Naive thymus-derived CD4-positive, alpha-beta T cell (primary cell): ENCODE data around the gene CRYBA1. TPM values are rescaled to one million over a fixed set of nuclear protein-coding genes. Genes with fewer than 3 reads are reported as not detected.
"Not testable (repeated sequence)": the region's sequence is repeated elsewhere in the genome, so short reads cannot be mapped to it uniquely, and the experiment has no call there.

Source experiments
- ATAC-seq: fragments of 150-1000 bp; cut with Tn5 transposase; 2 replicates; pipeline ENCODE4 v1.10.0; 2021; ENCODE audit warnings: mild to moderate bottlenecking, moderate library complexity
- CTCF ChIA-PET: fragments of 350-600 bp; sonication (Branson Sonifier 250); formaldehyde crosslinking; loops from one replicate; lab custom pipeline; 2021; ENCODE audit warnings: antibody characterized with exemption; lab: Charles Lee
- POLR2A ChIA-PET: fragments of 350-600 bp; sonication (Branson Sonifier 250); formaldehyde crosslinking; loops from one replicate; lab custom pipeline; 2021; ENCODE audit warnings: antibody characterized with exemption, inconsistent platforms; lab: Charles Lee
- DNase-seq, 9 donors: peaks; one replicate each; pipeline versions ENCODE4 v3.0.0 to v3.0.0-alpha.2; 2020 to 2022; ENCODE audit warnings: mixed read lengths in 1 of 9
- H3K27ac ChIP-seq: one replicate; pipeline ENCODE4 v1.7.0; 2013; ENCODE audit warnings: mild to moderate bottlenecking, low read depth, low read length, moderate library complexity
- H3K27me3 ChIP-seq, 2 donors: one replicate each; pipeline ENCODE4 v1.7.0; 2013; ENCODE audit warnings: low read length in 2 of 2, mild to moderate bottlenecking in 2 of 2, moderate library complexity in 2 of 2; ENCODE audit not compliant: control insufficient read depth in 2 of 2, insufficient read depth in 2 of 2
- H3K36me3 ChIP-seq, 3 experiments: 1 replicate in 2 of 3; 2 replicates in 1 of 3; pipeline ENCODE4 v1.7.0; 2013; ENCODE audit warnings: low read length in 3 of 3, mild to moderate bottlenecking in 3 of 3, moderate library complexity in 1 of 3; ENCODE audit not compliant: insufficient read depth in 3 of 3, control insufficient read depth in 2 of 3
- H3K4me1 ChIP-seq, 2 donors: one replicate each; pipeline ENCODE4 v1.7.0; 2013; ENCODE audit warnings: low read length in 2 of 2, mild to moderate bottlenecking in 2 of 2, moderate library complexity in 1 of 2; ENCODE audit not compliant: control insufficient read depth in 2 of 2, insufficient read depth in 2 of 2
- H3K4me3 ChIP-seq: 2 replicates; pipeline ENCODE4 v1.7.0; 2013; ENCODE audit warnings: mild to moderate bottlenecking, low read length
- H3K9me3 ChIP-seq, 3 experiments: 1 replicate in 2 of 3; 2 replicates in 1 of 3; pipeline ENCODE4 v1.7.0; 2013; ENCODE audit warnings: low read length in 3 of 3; ENCODE audit not compliant: control insufficient read depth in 2 of 3
- H3K27ac Mint-ChIP-seq, 9 donors: one replicate each; pipeline ENCODE4 v1.8.0; 2020 to 2022; ENCODE audit warnings: mixed read lengths in 9 of 9, mild to moderate bottlenecking in 8 of 9, moderate library complexity in 5 of 9, inconsistent platforms in 2 of 9
- H3K27me3 Mint-ChIP-seq, 5 donors: one replicate each; pipeline ENCODE4 v1.8.0; 2021 to 2022; ENCODE audit warnings: mixed read lengths in 5 of 5, mild to moderate bottlenecking in 1 of 5
- H3K36me3 Mint-ChIP-seq, 5 donors: one replicate each; pipeline ENCODE4 v1.8.0; 2020 to 2022; ENCODE audit warnings: mixed read lengths in 5 of 5, mild to moderate bottlenecking in 3 of 5, inconsistent platforms in 1 of 5
- H3K4me1 Mint-ChIP-seq, 7 donors: one replicate each; pipeline ENCODE4 v1.8.0; 2020 to 2022; ENCODE audit warnings: mixed read lengths in 7 of 7, mild to moderate bottlenecking in 3 of 7, inconsistent platforms in 1 of 7
- H3K4me3 Mint-ChIP-seq, 10 donors: one replicate each; pipeline ENCODE4 v1.8.0; 2020 to 2022; ENCODE audit warnings: mild to moderate bottlenecking in 10 of 10, mixed read lengths in 10 of 10, moderate library complexity in 6 of 10, inconsistent platforms in 2 of 10
- H3K9me3 Mint-ChIP-seq, 11 donors: one replicate each; pipeline ENCODE4 v1.8.0; 2020 to 2022; ENCODE audit warnings: mixed read lengths in 11 of 11, mild to moderate bottlenecking in 4 of 11, inconsistent platforms in 1 of 11, moderate library complexity in 1 of 11
- intact Hi-C, 2 donors: fragments of 100-400 bp; cut with micrococcal nuclease; formaldehyde crosslinking; loops; one replicate each; pipeline ENCODE4 v1.15.1; 2023
- polyA plus RNA-seq, 2 donors: library from polyadenylated mRNA; unstranded; fragments of 300-500 nt; fragmentation: Illumina TruSeq; gene quantifications; one replicate each; pipeline ENCODE4 v1.2.3, GENCODE V29; 2021
- total RNA-seq, 6 experiments: library from RNA in 5 of 6; stranded (reverse) in 5 of 6; gene quantifications; 1 replicate in 5 of 6; 2 replicates in 1 of 6; pipeline ENCODE4 v1.2.3 and lab custom pipeline; 2021 to 2026

Gene CRYBA1, protein sequence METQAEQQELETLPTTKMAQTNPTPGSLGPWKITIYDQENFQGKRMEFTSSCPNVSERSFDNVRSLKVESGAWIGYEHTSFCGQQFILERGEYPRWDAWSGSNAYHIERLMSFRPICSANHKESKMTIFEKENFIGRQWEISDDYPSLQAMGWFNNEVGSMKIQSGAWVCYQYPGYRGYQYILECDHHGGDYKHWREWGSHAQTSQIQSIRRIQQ
- not detected for total RNA-seq
- not detected for polyA plus RNA-seq
- total RNA-seq (lab: John Stamatoyannopoulos, UW), result not detected

DNA sequence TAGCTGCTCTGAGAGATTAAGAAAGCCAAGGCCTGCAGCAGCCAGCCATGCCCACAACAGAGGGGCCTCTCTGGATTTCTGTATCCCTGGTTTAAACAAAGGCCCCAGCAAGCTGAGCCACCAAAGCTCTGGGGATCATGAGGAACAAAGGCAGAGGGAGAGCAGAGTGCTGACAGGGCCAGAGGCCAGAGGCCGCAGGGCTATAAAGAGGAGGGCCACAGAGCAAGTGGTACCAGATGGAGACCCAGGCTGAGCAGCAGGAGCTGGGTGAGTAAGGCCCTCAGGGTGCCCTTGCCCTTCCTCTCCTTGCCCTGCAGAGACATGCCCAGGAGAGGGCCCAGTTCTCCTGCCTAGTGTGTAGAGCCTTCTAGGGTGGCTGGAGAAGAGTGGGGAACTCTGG is at the start of gene CRYBA1:
Gene CRYBA1 (plus strand): TSS at position 232 of the 400 bp plus-strand sequence. CDS start 5 bp downstream, at position 237.
- DNase-seq (no peak), ATAC-seq (no peak)
- Histone ChIP-seq H3K27me3 (no peaks in the 10 kb centered on the region), H3K4me1 (no peaks in the 10 kb centered on the region), H3K27ac (no peak within 1 kb of the TSS), H3K9me3 (no peaks in the 10 kb centered on the region), H3K4me3 (no peak within 1 kb of the TSS), H3K36me3 (no peaks in the 10 kb centered on the region)
- ChIA-PET POLR2A (no interaction called here), CTCF (no interaction called here)
- Mint-ChIP-seq H3K27ac (peak within 1 kb of the TSS in 1 of 9 donors; percentile 56), H3K9me3 (no peaks in the 10 kb centered on the region), H3K4me3 (no peak within 1 kb of the TSS), H3K36me3 (no peaks in the 10 kb centered on the region), H3K4me1 (no peaks in the 10 kb centered on the region), H3K27me3 (no peaks in the 10 kb centered on the region)
- intact Hi-C loops, result no loop called here

DNA sequence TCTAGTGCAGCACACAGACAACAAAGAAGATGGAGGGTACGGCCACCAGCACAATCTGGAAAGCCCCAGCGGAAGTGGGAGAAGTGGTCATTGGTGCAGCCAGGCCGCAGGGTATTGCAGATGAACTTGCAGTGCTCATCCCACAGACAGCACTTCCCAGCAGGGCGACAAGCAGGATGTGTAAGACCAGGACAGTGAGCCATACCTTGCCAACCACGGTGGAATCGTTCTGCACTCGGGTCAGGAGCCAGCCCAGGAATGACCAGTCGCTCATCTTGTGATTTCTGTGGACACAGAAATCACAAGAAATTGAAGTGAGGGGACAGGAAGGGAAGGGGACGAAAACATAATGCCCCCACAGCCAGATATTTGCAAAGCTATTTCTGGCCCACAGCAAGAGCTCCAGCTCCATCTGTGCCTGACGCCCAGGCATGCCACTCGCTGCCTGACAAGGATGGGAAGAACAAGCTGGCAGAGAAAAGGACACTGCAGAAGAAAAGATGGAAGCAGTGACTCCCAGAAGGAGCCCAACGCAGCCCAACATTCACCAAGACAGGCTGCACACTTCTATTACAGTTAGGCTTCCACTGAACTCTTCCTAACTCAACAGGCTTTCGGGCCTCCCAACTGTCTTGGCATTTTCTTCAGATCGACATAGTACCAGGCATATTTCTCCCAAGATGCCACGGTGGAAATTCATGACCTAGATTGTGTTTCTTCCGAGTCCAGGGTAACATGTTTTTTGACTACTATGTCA is 49.0 kb upstream of the CRYBA1 start:
- peaks cover 0 to 6% (median 2%) of the 10 kb centered on the region in 7 donors for H3K4me1 Mint-ChIP-seq
- ChIA-PET CTCF (no interaction called here), POLR2A (no interaction called here)
- Histone ChIP-seq H3K36me3 (no peaks in the 10 kb centered on the region), H3K4me1 (no peaks in the 10 kb centered on the region), H3K27ac (no peak overlapping the region), H3K27me3 (no peaks in the 10 kb centered on the region), H3K9me3 (no peaks in the 10 kb centered on the region), H3K4me3 (no peak overlapping the region)
- ATAC-seq (no peak), DNase-seq (no peak)
- no peak overlapping the region for H3K27ac Mint-ChIP-seq
- H3K36me3 Mint-ChIP-seq, result no peaks in the 10 kb centered on the region
- intact Hi-C loops, result no loop called here
- H3K27me3 Mint-ChIP-seq, result peaks cover 1 to 14% (median 4%) of the 10 kb centered on the region in 5 donors
- no peak overlapping the region for H3K4me3 Mint-ChIP-seq
- H3K9me3 Mint-ChIP-seq, result no peaks in the 10 kb centered on the region

DNA sequence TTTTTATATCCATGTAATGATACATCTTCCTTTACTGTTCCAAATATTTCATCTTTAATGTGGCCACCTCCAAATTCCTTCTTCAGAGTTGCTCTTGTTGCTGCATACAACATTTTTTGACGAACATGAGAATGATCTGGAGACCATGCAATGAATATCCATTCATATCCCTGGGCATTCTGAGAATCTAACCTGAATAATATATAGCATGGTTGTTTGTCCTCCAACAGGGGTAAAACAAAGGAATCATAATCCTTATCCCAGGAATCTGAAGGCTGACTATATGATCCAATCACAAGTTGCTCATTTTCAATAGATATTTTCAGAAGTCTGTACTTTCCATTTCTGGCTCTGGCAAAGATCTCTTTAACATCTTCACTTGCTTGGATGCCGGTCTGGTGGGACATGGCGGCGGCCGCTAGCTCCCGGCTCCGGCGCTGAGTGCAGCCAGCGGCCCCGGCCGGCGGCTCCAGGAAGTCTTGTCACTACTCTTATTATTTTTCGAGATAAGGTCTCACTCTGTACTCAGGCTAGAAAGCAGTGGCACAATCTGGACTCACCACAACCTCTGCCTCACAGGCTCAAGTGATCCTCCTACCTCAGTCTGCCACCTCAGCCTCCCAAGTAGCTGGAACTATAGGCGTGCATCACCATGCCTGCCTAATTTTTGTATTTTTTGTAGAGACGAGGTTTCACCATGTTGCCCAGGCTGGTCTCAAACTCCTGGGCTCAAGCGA is 42.4 kb upstream of the CRYBA1 start:
- POLR2A ChIA-PET, ATAC-seq, intact Hi-C loops, DNase-seq, H3K4me1 ChIP-seq, H3K4me3 ChIP-seq, H3K27ac ChIP-seq, H3K4me1 Mint-ChIP-seq, H3K27ac Mint-ChIP-seq, H3K36me3 Mint-ChIP-seq, H3K4me3 Mint-ChIP-seq, H3K9me3 Mint-ChIP-seq, CTCF ChIA-PET, H3K9me3 ChIP-seq, H3K36me3 ChIP-seq, H3K27me3 ChIP-seq: not testable (repeated sequence)
- H3K27me3 Mint-ChIP-seq, result peaks cover 0 to 29% (median 8%) of the 10 kb centered on the region in 5 donors

DNA sequence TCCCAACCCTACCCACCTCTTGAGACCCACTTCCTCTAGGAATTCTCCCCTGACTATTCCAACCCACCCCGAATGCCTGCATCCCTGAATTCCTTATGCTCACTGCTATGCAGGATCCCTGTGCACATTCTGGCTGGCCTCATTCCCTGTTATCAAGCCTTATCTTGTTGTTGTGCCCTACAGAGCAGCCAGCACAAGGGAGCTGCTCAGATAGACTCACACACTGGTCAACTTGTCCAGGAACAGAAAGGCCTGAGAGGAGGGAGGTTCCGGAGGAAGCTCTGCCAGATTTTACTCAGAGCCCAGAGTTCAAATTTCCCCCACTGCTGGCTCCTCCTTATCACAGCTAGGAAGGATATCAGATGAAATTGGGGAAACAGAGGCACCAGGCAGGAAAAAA is 41.6 kb upstream of the CRYBA1 start:
- POLR2A ChIA-PET, result no interaction called here

DNA sequence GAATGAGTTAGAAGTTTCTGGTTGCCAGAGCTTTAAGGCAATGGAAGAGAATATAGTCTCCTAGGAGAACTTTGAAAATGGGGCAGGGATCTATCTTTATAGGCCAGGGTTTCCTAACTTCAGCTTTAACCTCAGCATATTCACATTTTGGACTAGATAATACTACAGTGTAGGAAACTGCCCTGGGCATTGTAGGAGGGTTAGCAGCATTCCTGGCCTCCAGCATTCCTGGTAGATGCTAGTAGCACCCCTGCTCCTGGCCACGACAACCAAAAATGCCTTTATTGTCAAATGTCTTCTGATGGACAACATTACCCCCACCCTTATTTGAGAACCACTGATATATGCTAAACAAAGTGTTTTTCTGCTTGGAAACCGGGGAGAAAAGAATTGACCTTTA is 38.7 kb upstream of the CRYBA1 start:
- Mint-ChIP-seq H3K4me3 (no peak overlapping the region), H3K27me3 (peaks cover 0 to 25% (median 5%) of the 10 kb centered on the region in 5 donors), H3K27ac (no peak overlapping the region), H3K4me1 (no peaks in the 10 kb centered on the region), H3K36me3 (no peaks in the 10 kb centered on the region), H3K9me3 (no peaks in the 10 kb centered on the region)
- ATAC-seq, result no peak
- H3K4me3 ChIP-seq, result no peak overlapping the region
- POLR2A ChIA-PET, result no interaction called here
- H3K9me3 ChIP-seq, result no peaks in the 10 kb centered on the region
- H3K27ac ChIP-seq, result no peak overlapping the region
- no peaks in the 10 kb centered on the region for H3K36me3 ChIP-seq
- CTCF ChIA-PET, result interaction anchor here (1.5 kb wide), 1 partner anchor 91 kb away, joined by 6 read pairs; no protein-coding TSS in a partner anchor
- no peaks in the 10 kb centered on the region for H3K27me3 ChIP-seq
- no peak for DNase-seq
- intact Hi-C loops, result no loop called here
- no peaks in the 10 kb centered on the region for H3K4me1 ChIP-seq

More for the DNA sequence above, 41.6 kb upstream of the CRYBA1 start:
- Mint-ChIP-seq H3K9me3 (no peaks in the 10 kb centered on the region), H3K36me3 (no peaks in the 10 kb centered on the region), H3K27me3 (peaks cover 0 to 29% (median 5%) of the 10 kb centered on the region in 5 donors), H3K4me3 (no peak overlapping the region), H3K27ac (no peak overlapping the region), H3K4me1 (peaks cover 0 to 6% (median 0%) of the 10 kb centered on the region in 7 donors)
- no peaks in the 10 kb centered on the region for H3K27me3 ChIP-seq
- intact Hi-C loops, result no loop called here
- no peaks in the 10 kb centered on the region for H3K4me1 ChIP-seq
- no peak for ATAC-seq
- no peaks in the 10 kb centered on the region for H3K9me3 ChIP-seq
- DNase-seq, result no peak
- CTCF ChIA-PET, result no interaction called here
- no peaks in the 10 kb centered on the region for H3K36me3 ChIP-seq
- H3K4me3 ChIP-seq, result no peak overlapping the region
- no peak overlapping the region for H3K27ac ChIP-seq

DNA sequence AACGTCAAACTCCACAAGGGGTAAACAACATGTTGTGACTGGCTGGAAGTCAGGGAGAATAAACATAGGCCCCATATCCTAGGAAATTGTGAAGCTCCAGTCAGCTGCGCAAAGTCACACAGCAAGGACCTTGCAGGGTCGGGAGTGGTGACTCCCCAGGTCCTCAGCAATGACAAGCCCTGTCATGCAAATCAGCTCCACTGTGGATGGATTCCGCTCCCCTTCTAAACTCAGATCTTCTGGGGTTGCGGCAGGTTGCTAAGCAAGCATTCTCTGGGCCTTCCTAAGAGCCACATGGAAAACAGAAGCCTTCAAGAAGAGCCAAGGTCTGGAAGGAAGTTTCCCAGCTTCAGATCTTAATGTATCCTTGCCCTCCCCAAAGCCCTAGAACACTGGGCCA is 37.6 kb upstream of the CRYBA1 start:
- H3K4me1 ChIP-seq, result no peaks in the 10 kb centered on the region
- POLR2A ChIA-PET, result interaction anchor here (0.6 kb wide), 1 partner anchor 175 kb away, joined by 3 read pairs; no protein-coding TSS in a partner anchor
- no peaks in the 10 kb centered on the region for H3K27me3 ChIP-seq
- no peaks in the 10 kb centered on the region for H3K9me3 ChIP-seq
- H3K4me3 ChIP-seq, result no peak overlapping the region
- H3K36me3 Mint-ChIP-seq, result no peaks in the 10 kb centered on the region
- ATAC-seq (no peak), DNase-seq (no peak)
- no peaks in the 10 kb centered on the region for H3K9me3 Mint-ChIP-seq
- CTCF ChIA-PET, result interaction anchor here (0.7 kb wide), 1 partner anchor 84 kb away, joined by 5 read pairs; no protein-coding TSS in a partner anchor
- peaks cover 0 to 17% (median 2%) of the 10 kb centered on the region in 5 donors for H3K27me3 Mint-ChIP-seq
- H3K36me3 ChIP-seq, result no peaks in the 10 kb centered on the region
- no peaks in the 10 kb centered on the region for H3K4me1 Mint-ChIP-seq
- intact Hi-C loops, result no loop called here
- H3K27ac Mint-ChIP-seq, result no peak overlapping the region
- no peak overlapping the region for H3K27ac ChIP-seq
- H3K4me3 Mint-ChIP-seq, result no peak overlapping the region
